Neuronal stem cell (in vitro differentiated cells): ENCODE data around the gene SMCHD1. TPM values are rescaled to one million over a fixed set of nuclear protein-coding genes. Genes with fewer than 3 reads are reported as not detected.

ENCODE experiments used
- DNase-seq: peaks from one replicate; pipeline ENCODE4 v3.0.0-alpha.2; 2013; ENCODE audit warnings: low spot score
- H2AFZ ChIP-seq: one replicate; pipeline ENCODE4 v1.6.1; 2013; ENCODE audit warnings: mild to moderate bottlenecking, low read length, inconsistent platforms
- H2AK5ac ChIP-seq: 2 replicates; pipeline ENCODE4 v1.6.1; 2013; ENCODE audit warnings: low read depth, mild to moderate bottlenecking, inconsistent platforms, low read length, moderate library complexity, mixed read lengths
- H2BK120ac ChIP-seq: 2 replicates; pipeline ENCODE4 v1.6.1; 2013; ENCODE audit warnings: low read depth, mild to moderate bottlenecking, inconsistent platforms, low read length, moderate library complexity, mixed read lengths
- H2BK12ac ChIP-seq: one replicate; pipeline ENCODE4 v1.6.1; 2013; ENCODE audit warnings: low read length, inconsistent platforms
- H2BK15ac ChIP-seq: 2 replicates; pipeline ENCODE4 v1.6.1; 2013; ENCODE audit warnings: mild to moderate bottlenecking, low read length, inconsistent platforms, mixed read lengths
- H2BK5ac ChIP-seq: one replicate; pipeline ENCODE4 v1.6.1; 2013; ENCODE audit warnings: inconsistent platforms, mild to moderate bottlenecking, low read length, moderate library complexity
- H3K14ac ChIP-seq: one replicate; pipeline ENCODE4 v1.6.1; 2013; ENCODE audit warnings: low read length, inconsistent platforms
- H3K18ac ChIP-seq: 2 replicates; pipeline ENCODE4 v1.6.1; 2013; ENCODE audit warnings: low read length, inconsistent platforms
- H3K23ac ChIP-seq: 2 replicates; pipeline ENCODE4 v1.6.1; 2013; ENCODE audit warnings: low read depth, mild to moderate bottlenecking, mixed read lengths, low read length, inconsistent platforms; ENCODE audit not compliant: poor library complexity
- H3K27ac ChIP-seq: replicated peaks from 3 replicates; pipeline ENCODE4 v1.5.1; 2013; ENCODE audit warnings: low read length, inconsistent platforms
- H3K27me3 ChIP-seq, 3 experiments: 2 replicates each; pipeline ENCODE4 v1.6.1; 2013; ENCODE audit warnings: low read length in 3 of 3, mild to moderate bottlenecking in 2 of 3, inconsistent platforms in 1 of 3, low read depth in 1 of 3, mixed read lengths in 1 of 3, moderate library complexity in 1 of 3; ENCODE audit not compliant: control insufficient read depth in 3 of 3, insufficient read depth in 3 of 3
- H3K36me3 ChIP-seq, 2 donors: replicated peaks in 1 of 2; 2 replicates each; pipeline ENCODE4 v1.6.1; 2013; ENCODE audit warnings: low read length in 2 of 2; ENCODE audit not compliant: control insufficient read depth in 2 of 2, insufficient read depth in 2 of 2
- H3K4ac ChIP-seq: 2 replicates; pipeline ENCODE4 v1.6.1; 2013; ENCODE audit warnings: inconsistent platforms, mild to moderate bottlenecking, low read length, moderate library complexity
- H3K4me1 ChIP-seq, 2 donors: 1 replicate in 1 of 2; 2 replicates in 1 of 2; pipeline ENCODE4 v1.6.1; 2013; ENCODE audit warnings: low read length in 2 of 2, low read depth in 1 of 2; ENCODE audit not compliant: control insufficient read depth in 2 of 2, insufficient read depth in 1 of 2
- H3K4me2 ChIP-seq: one replicate; pipeline ENCODE4 v1.6.1; 2013; ENCODE audit warnings: mild to moderate bottlenecking, low read length, inconsistent platforms; ENCODE audit not compliant: insufficient read depth, poor library complexity, severe bottlenecking
- H3K4me3 ChIP-seq, 2 donors: 2 replicates each; pipeline ENCODE4 v1.5.1; 2013; ENCODE audit warnings: low read length in 2 of 2, mild to moderate bottlenecking in 2 of 2, inconsistent platforms in 1 of 2, moderate library complexity in 1 of 2
- H3K79me1 ChIP-seq: one replicate; pipeline ENCODE4 v1.6.1; 2013; ENCODE audit warnings: low read depth, mild to moderate bottlenecking, inconsistent platforms, low read length, moderate library complexity
- H3K9ac ChIP-seq: one replicate; pipeline ENCODE4 v1.6.1; 2013; ENCODE audit warnings: mild to moderate bottlenecking, low read depth, low read length, inconsistent platforms; ENCODE audit not compliant: poor library complexity
- H3K9me3 ChIP-seq, 2 donors: replicated peaks in 1 of 2; 2 replicates each; pipeline versions ENCODE3 to v1.6.1; 2013; ENCODE audit warnings: low read length in 2 of 2, mild to moderate bottlenecking in 2 of 2, inconsistent platforms in 1 of 2, low read depth in 1 of 2, mixed read lengths in 1 of 2, moderate library complexity in 1 of 2; ENCODE audit not compliant: control insufficient read depth in 2 of 2, insufficient read depth in 1 of 2
- H4K8ac ChIP-seq: one replicate; pipeline ENCODE4 v1.6.1; 2013; ENCODE audit warnings: low read depth, mild to moderate bottlenecking, inconsistent platforms, low read length, moderate library complexity
- H4K91ac ChIP-seq: one replicate; pipeline ENCODE4 v1.6.1; 2013; ENCODE audit warnings: low read length, low read depth, mild to moderate bottlenecking, inconsistent platforms; ENCODE audit not compliant: poor library complexity
- WGBS, 2 donors: extraction: QIAGEN DNeasy Blood & Tissue Kit; methylation state at CpG; one replicate each; pipeline ENCODE4 v1.1.7; 2013; ENCODE audit warnings: missing lambda C conversion rate in 2 of 2, mixed read lengths in 1 of 2; ENCODE audit not compliant: insufficient read length in 2 of 2, insufficient replicate concordance in 1 of 2; ENCODE audit errors: extremely low coverage in 2 of 2; 5-methylcytosine and 5-hydroxymethylcytosine counted together
- small RNA-seq: library from polyadenylated mRNA; stranded (forward); fragments of <200 nt; extraction: miRNeasy Mini kit (QIAGEN cat#:217004); gene quantifications from one replicate; pipeline ENCODE3, GENCODE V24; 2013; ENCODE audit not compliant: insufficient read depth

Gene SMCHD1

DNA sequence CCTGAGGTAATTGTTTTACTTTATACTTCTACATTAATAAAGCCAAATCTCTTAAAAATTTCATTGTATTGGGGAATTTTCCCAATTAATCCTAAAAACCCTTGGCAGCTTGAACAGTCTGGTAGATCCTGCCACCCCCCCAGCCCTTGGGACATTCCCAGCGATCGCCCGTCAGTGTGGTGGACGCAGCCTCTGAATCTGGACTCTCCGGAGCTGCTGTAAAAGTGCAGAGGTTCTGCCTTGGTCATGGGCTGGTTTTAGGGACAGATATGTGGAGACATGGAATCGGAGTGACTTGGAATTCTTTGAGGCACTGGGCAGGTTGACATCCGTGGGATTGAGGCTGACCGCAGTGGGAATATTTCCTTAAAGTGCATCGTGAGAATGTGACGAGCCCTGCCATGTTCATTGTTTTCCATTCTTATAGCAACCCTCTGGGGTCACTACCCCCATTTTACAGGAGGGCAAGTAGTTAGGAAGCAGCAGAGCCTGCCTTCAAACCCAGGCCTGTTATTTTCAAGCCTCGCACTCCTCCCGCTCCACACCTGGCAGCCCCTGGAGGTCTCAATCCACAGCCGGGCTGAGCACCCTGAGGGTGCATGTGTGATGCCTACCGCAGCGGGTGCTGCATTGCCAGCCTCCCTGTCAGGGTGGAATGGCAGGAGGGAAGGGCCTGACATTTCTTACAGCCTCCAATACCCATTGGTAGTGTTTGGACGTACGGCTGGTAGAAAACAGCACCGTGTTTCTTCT lies 197.8 kb downstream of the SMCHD1 start:
- no peak for DNase-seq
- H3K4me3 ChIP-seq, result no peak overlapping the region
- no peak overlapping the region for H3K23ac ChIP-seq
- H3K36me3 ChIP-seq, result no peaks in the 10 kb centered on the region
- no peak overlapping the region for H4K91ac ChIP-seq
- H3K4me2 ChIP-seq, result no peak overlapping the region
- H3K27ac ChIP-seq, result no peak overlapping the region
- H2BK120ac ChIP-seq, result no peak overlapping the region
- no peak overlapping the region for H2AFZ ChIP-seq
- H2BK5ac ChIP-seq, result no peak overlapping the region
- H3K18ac ChIP-seq, result no peak overlapping the region
- no peaks in the 10 kb centered on the region for H3K9me3 ChIP-seq
- no peak overlapping the region for H4K8ac ChIP-seq
- WGBS, 2 donors, result no CpG with 5 or more reads among the region's 18 CpGs
- no peaks in the 10 kb centered on the region for H3K79me1 ChIP-seq
- H3K9ac ChIP-seq, result no peak overlapping the region
- peaks cover 0 to 76% (median 7%) of the 10 kb centered on the region in 3 experiments for H3K27me3 ChIP-seq
- no peak overlapping the region for H2AK5ac ChIP-seq
- no peak overlapping the region for H2BK12ac ChIP-seq
- H3K14ac ChIP-seq, result no peak overlapping the region
- no peak overlapping the region for H2BK15ac ChIP-seq
- peaks cover 0 to 6% of the 10 kb centered on the region in 2 donors for H3K4me1 ChIP-seq
- H3K4ac ChIP-seq, result no peak overlapping the region

DNA sequence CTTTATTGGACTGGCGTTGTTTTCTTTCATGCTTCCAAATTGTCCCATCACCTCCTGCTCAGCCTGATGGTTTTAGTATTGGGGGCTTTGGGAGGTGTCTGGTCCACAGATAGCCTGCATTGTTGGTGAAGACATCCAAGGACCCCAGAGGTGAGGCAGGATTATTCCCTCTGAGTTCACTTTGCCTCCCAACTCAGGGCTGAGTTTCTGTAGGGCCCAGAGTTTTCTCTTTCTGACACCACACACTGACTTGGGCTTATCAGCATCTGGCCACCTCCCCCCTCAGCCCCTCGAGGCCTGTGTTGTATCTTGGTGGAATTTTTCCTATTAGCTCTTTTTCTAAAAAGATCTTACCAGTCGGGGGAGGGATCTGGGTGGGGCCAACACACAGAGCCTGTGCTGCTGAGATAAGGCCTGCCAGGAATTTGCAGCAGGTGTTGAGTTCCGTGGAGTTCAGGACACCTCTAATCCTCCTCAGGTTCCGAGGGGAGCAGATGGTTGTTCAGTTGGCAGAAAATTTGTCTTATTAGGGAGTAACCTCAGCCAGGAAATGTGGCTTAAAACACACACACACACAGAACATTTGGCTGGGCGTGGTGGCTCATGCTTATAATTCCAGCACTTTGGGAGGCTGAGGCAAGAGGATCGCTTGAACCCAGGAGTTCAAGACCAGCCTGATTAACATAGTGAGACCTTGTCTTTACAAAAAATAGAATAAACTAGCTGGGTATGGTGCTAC lies 198.6 kb downstream of the SMCHD1 start:
- Histone ChIP-seq H3K27ac (no peak overlapping the region), H2AFZ (no peak overlapping the region), H3K9me3 (no peaks in the 10 kb centered on the region), H3K23ac (no peak overlapping the region), H4K8ac (no peak overlapping the region), H3K14ac (no peak overlapping the region), H3K9ac (no peak overlapping the region), H3K18ac (no peak overlapping the region), H4K91ac (no peak overlapping the region), H3K79me1 (no peaks in the 10 kb centered on the region), H2BK5ac (no peak overlapping the region), H2BK120ac (no peak overlapping the region), H2BK15ac (no peak overlapping the region), H2BK12ac (no peak overlapping the region), H2AK5ac (no peak overlapping the region), H3K4me1 (peaks cover 0 to 6% of the 10 kb centered on the region in 2 donors), H3K4me2 (no peak overlapping the region), H3K36me3 (no peaks in the 10 kb centered on the region), H3K4me3 (no peak overlapping the region), H3K27me3 (peaks cover 0 to 68% (median 0%) of the 10 kb centered on the region in 3 experiments), H3K4ac (no peak overlapping the region)
- DNase-seq, result no peak
- no CpG with 5 or more reads among the region's 7 CpGs for WGBS, 2 donors

Small RNA genes lying within 50 kb of the gene (small RNA-seq; reads per million reads assigned to genes)
- not detected for gene RF00019
- gene RNU6-340P, result not detected
